GM12874 (cell line): ENCODE measurements around the gene OR2T12.

ENCODE experiments used
- TF ChIP-seq, protein P1 (sequence below): IDR thresholded peaks from 2 replicates; pipeline ENCODE4 v1.5.1; 2011; ENCODE audit warnings: low read depth, mild to moderate bottlenecking, control low read depth, low read length, moderate library complexity; ENCODE audit not compliant: insufficient read depth

The OR2T12 gene, protein sequence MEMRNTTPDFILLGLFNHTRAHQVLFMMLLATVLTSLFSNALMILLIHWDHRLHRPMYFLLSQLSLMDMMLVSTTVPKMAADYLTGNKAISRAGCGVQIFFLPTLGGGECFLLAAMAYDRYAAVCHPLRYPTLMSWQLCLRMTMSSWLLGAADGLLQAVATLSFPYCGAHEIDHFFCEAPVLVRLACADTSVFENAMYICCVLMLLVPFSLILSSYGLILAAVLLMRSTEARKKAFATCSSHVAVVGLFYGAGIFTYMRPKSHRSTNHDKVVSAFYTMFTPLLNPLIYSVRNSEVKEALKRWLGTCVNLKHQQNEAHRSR

DNA sequence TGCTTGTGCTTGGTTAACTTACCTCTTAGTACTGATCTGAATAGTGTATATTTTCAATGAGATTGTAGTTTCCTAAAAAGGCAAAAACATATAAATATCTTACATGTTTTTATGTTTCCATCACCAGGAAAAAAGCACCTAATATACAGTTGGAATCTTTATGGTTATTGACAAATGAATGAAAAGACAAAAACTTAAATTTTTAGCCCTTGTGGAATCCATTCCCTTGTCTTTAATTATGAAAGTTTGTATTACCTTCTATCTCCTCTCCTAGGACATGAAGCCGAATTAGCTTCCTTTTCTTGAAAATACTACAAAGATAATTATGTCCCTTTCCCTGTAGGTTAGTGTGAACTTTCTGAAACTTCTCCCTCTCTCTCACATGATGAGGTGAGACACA lies at the start of gene OR2T12:
Gene OR2T12 (minus strand): TSS at position 101 of the 400 bp plus-strand sequence. CDS start 7,846 bp downstream, outside the sequence.
- TF ChIP-seq, protein P1, sequence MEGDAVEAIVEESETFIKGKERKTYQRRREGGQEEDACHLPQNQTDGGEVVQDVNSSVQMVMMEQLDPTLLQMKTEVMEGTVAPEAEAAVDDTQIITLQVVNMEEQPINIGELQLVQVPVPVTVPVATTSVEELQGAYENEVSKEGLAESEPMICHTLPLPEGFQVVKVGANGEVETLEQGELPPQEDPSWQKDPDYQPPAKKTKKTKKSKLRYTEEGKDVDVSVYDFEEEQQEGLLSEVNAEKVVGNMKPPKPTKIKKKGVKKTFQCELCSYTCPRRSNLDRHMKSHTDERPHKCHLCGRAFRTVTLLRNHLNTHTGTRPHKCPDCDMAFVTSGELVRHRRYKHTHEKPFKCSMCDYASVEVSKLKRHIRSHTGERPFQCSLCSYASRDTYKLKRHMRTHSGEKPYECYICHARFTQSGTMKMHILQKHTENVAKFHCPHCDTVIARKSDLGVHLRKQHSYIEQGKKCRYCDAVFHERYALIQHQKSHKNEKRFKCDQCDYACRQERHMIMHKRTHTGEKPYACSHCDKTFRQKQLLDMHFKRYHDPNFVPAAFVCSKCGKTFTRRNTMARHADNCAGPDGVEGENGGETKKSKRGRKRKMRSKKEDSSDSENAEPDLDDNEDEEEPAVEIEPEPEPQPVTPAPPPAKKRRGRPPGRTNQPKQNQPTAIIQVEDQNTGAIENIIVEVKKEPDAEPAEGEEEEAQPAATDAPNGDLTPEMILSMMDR = no peak

DNA sequence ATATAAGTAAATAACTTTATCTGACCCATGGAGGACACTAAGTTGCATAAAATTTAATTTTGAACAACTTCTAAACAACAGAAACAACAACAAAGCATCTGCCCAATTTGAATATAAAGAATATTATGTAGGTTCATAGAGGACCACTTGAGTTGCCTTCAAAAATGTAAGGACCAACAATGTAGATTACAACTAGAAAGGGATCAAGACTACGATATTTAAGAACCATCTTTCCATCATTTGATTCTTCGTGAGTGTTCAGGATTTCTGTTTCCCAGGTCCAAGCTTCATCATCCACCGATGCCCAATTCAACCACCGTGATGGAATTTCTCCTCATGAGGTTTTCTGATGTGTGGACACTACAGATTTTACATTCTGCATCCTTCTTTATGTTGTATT lies 45.3 kb upstream of the OR2T12 start, which contains the start of gene OR14C36:
Gene OR14C36 (plus strand): TSS at position 301 of the 400 bp plus-strand sequence. CDS start 0 bp downstream, at position 301.
- TF ChIP-seq, protein P1 = no peak

DNA sequence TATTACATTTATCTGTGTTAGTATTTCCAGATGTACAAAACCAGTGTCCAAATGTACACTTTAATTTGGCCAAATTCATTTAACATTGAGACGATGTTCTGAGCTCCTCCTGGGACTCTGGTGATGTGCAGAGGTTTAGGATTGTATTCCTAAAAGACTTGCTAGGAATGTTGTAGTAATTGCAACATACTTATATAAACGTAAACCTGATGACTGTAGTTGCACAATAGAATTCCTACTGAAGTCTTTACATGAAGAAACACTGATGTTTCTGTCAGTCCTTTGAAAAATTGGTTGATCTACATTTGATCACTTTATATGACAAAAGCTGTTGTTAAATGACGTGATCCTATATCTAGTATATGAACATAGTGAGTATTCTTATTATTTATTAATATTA lies 40.2 kb upstream of the OR2T12 start:
- TF ChIP-seq, protein P1 = no peak

DNA sequence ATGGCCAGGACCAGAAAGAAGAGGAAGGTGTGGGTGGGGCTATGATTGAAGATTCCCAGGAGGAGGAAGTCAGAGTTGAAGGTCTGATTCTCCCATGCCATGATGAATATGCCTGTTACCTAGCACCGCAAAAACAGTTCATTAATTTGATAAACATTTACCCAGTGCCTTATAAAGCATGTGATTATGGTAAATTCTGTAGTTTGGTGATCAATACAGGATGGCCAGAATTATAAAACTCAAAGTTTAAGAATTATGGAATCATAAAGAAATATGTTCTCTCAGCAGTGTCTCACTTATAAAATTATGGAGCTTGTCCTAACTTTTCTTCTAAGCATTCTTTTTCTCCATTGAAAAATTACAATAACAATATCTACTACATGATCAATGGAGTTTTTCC lies 21.2 kb upstream of the OR2T12 start, which contains the start of gene OR2M7:
Gene OR2M7 (minus strand): TSS at position 101 of the 400 bp plus-strand sequence. CDS start 0 bp downstream, at position 101.
- TF ChIP-seq, protein P1 = no peak

DNA sequence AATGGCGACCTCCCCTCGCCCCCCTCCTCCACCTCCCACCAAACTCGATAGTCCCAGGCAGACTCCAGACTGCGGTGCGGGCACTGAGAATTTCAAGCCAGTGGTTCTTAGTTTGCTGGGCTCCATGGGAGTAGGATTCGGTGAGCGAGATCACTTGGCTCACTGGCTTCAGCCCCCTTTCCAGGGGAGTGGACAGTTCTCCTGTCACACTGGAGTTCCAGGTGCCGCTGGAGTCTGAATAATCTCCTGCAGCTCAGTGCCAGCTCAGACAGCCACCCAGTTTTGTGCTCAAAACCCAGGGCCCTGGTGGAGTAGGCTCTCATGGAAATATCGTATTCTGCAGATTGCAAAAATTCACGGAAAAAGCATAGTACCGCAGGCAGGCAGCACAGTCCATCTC lies 13.6 kb upstream of the OR2T12 start:
- TF ChIP-seq, protein P1 = no peak

DNA sequence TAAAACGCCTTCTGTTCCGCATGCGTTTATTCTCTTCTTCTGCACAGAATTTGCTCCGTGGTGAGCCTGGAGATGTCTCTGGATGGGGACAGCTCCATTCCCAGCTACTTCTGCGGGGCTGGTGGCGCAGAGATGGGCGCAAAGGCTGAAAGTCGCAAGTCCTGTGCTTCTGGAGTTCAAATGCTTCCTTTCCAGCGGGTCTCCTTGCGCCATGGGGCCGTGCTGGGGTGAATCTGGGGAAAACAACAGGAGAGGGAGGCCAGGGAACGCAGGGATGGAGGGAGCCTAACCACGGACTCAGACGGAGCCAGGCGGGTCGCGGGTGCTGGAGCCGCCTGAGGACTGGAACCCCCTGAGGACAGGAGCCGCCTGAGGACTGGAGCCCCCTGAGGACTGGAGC lies 2.9 kb upstream of the OR2T12 start:
- TF ChIP-seq, protein P1 = no peak

DNA sequence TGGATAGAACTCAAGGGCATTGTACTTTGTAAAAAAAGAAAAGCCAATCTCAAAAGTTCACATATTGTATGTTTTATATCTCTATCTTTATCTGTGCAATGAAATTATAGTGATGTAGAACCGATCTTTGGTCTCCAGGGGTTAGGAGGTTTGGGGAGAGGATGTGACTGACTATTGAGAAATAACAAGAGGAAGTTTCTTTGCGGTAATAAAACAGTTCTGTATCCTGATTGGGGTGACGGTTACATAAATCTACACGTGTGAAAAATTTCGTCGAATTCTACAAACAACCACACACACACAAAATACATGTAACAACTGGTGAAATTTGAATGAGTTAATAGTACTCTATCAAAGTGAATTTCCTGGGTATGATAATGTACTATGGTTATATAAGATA lies 14.8 kb downstream of the OR2T12 start:
- TF ChIP-seq, protein P1 = no peak
